CD4-positive, alpha-beta T cell treated with Interleukin-17A for 1 hour (primary cell): ENCODE data around the gene TRABD2A.

Source experiments
- DNase-seq: peaks from one replicate; pipeline ENCODE4 v3.0.0-alpha.2; 2020

TRABD2A gene

DNA sequence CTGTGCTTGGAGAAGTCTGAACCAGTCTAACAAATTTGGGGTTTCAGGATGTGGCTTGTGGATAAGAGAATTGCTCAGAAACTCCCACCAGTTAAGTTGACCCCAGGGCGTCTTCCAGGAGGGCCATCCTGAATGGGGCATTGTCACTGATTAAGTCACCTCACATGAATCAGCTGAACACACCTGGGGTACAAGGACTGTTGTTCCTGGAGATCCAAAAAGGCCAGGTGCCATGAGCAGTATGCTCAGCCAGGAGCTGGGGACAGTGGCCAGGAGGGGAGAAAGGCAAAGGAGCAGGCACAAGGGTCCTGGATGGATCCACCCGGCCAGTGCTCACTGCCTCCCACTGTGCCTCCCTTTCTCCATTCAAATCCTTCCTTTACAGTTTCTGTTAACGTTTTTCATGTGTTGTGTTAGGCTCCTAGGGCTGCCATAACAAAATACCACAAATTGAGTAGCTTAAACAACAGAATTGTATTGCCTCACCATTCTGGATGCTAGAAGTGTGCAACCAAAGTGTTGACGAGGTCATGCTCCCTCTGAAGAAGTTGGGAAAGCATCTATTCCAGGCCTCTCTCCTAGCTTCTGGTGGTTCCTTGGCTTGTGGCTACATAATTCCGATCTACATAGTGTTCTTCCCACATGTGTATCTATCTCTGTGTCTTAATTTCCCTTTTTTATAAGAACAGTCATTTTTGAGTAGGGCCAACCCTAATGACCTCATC, 33.4 kb downstream of the TRABD2A start:
- DNase-seq, result no peak

DNA sequence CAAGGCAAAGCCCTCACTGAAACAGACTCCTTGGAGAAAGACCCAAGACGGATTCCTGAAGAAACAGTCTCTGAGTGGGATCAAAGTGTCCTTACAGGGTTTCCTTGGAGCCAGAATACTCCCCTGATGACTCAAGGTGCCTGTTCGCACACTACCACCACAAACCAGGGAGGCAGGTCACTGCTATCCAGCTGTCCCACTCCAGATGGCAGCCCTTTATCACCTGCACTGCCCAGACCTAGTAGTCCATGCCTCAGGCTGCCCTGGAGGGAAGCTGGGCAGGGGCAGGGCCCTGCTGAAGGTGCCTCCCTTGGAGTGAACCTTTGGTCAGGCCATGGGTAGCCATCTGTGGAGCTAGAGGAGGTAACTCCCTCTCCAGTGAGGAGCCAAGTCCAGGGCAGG, 34.1 kb downstream of the TRABD2A start:
- no peak for DNase-seq

DNA sequence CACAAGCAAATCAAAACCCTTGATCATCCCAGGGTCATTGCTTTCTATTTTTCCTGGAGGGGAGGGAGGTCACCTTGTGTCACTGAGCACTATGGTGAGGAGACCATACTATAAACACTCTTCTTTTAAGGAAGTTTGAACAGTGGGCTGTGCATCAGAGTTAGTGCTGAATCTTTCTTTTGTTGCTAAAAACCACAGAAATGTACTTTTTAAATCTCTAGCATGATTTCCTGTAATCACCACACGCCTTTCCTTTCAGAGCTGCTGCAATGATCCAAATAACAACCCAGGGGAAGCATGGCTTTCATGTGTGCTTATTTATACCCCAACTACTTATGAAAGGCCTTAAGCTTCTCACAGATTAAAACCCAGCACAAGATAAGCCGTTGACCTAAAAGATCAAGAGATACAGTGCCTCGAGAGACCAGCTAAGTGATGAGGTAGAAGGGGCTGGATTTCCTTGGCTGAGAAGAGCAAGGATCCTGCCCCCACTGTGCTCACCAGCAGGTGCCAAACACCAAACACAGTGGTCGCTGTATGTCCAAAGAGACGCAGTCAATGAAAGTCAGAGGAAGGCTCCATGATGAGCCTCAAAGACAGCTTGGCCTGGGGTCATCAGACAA, 34.7 kb downstream of the TRABD2A start:
- DNase-seq, result peak; percentile 83

GRCh38 chr2:84844141-84844540, 36.7 kb downstream of the TRABD2A start:
- no peak for DNase-seq

DNA sequence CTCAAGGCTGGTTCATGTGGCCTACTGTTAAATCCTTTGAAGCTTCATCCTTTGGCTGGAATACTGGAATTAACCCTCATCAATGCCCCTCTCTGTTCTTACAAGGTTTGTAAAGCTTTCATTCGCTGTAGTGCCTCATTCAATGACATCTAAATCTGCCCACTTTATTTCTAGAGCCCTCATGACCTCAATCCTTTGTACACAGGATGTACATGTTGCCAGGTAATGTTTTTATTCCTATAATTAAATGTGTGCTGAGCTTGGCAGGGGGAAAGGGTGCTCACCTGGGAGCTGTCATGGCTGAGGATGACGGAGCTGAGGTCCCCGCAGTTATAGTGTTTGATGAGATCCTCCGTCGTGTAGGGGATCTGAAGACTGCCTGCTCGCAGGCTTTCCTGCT, 39.3 kb downstream of the TRABD2A start:
- DNase-seq, result no peak

- DNase-seq, result peak; percentile 30
Measured at GRCh38 chr2:84840306-84840705, 40.6 kb downstream of the TRABD2A start.

GRCh38 chr2:84839851-84840250, 41.0 kb downstream of the TRABD2A start:
- no peak for DNase-seq

- DNase-seq, result no peak
Measured at GRCh38 chr2:84838434-84839145, 42.3 kb downstream of the TRABD2A start.

GRCh38 chr2:84836215-84836614, 44.7 kb downstream of the TRABD2A start:
- no peak for DNase-seq

- DNase-seq, result no peak
Measured at GRCh38 chr2:84833481-84834150, 47.3 kb downstream of the TRABD2A start.

GRCh38 chr2:84832772-84833461, 48.0 kb downstream of the TRABD2A start:
- peak; percentile 48 for DNase-seq

- DNase-seq, result no peak
Measured at GRCh38 chr2:84830758-84831500, 50.0 kb downstream of the TRABD2A start.

DNA sequence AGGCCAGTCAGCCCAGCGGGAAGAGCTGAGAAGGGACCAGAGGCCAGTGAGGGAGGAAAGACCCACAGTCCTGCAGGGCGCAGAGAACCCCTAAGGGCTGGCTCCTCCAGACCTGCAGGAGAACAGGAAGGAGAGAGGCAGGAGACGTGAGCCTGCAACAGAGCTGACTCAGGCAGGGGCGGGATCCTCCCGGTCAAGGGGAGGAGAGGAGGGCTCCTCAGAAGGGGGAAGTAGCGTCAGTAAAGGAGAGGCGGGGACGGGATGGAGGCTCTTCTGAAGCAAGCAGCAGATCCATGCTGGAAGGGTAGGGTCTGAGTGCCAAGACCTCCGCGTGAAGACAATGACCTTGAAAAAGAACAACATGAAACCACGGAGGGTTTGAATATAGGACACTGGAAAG, 50.8 kb downstream of the TRABD2A start:
- no peak for DNase-seq

DNA sequence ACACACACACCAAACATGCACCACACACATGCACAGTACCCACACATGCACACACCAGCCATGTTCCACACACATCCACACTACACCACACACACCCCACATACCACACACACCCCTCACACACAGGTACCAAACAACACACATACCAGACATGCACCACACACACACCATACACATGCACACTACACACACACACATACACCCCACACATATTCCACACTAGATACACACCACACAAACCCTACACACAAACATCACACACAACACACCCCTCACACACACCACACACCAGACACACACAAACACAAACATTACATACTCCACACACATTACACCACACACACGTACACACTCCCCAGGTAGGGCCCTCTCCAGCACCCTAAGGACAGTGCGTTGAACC, 51.2 kb downstream of the TRABD2A start:
- DNase-seq, result no peak

GRCh38 chr2:84827978-84828575, 52.8 kb downstream of the TRABD2A start:
- DNase-seq, result no peak

- no peak for DNase-seq
Measured at GRCh38 chr2:84823788-84824187, 57.1 kb downstream of the TRABD2A start.

DNA sequence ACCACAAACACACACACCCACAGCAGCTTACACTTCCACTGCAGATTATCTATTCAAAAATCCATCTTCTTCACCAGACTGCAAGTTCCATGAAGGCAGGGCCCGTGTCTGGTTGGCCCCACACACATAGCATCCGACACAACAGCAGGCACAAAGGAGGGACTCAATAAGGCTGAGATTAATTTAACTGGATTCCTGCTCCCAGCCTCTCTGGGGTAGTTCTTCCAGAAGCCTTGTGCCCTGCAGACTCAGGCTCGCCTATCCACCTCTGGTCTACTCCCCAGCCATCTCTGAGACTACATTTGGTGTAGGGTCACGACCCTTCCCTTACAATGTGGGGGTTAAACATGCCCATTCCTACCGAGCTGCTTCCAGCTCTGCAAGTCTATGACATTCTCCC, 57.7 kb downstream of the TRABD2A start:
- DNase-seq, result no peak

DNA sequence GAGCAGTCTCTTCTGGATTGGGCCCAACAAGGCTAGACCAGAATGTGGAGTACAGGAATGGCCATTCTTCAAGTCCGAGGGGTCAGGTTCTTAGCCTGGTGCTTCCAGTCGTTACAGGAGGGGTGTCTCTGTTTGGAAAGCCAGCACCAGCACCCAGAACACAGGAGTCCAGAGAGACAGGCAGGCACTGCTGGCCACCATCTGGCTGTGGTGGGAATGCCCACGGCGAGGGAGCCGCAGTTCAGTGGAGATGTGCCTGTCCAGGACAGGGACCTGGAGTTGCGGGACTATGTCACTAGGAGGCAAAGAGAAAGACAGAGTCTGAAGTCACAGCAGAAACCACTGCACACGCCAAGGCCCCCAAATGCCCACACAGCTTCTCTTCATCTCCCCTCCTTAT, 59.1 kb downstream of the TRABD2A start:
- no peak for DNase-seq

DNA sequence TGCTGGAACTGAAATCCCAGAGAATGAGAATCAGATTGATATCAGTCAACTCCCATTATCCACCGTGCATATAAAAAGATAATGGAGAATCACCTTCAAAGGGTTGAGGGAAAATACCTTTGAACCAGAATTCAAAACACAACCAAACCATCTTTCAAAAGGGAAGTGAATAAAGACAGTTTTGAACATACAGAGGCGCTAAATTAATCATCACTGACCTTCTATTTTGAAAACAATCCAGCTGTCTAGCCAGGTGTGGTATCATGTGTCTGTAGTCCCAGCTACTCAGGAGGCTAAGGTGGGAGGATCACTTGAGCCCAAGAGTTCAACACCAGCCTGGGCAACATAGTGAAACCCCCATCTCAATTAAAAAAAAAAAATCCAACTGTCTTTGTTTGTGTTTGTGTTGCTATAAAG, 63.6 kb downstream of the TRABD2A start:
- DNase-seq, result no peak

DNA sequence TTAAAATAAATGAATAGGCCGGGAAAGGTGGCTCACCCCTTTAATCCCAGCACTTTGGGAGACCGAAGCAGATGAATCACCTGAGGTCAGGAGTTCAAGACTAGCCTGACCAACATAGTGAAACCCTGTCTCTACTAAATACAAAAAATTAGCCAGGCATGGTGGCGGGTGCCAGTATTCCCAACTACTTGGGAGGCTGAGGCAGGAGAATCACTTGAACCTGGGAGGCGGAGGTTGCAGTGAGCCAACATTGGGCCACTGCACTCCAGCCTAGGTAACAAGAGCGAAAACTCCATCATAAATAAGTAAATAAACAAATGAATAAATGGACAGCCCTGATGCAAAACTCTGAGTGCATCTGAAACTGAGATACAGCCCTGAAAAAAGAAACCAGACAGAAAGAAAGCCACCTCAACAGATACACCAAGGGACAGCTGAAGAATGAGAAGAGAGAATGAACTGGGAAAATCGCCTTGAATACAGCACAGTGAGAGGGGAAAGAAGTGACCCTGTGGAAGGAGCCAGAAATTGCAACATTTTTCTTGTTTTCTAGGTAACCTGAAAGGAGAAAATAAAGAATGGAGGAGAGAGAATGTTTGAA, 64.4 kb downstream of the TRABD2A start:
- DNase-seq, result no peak

DNA sequence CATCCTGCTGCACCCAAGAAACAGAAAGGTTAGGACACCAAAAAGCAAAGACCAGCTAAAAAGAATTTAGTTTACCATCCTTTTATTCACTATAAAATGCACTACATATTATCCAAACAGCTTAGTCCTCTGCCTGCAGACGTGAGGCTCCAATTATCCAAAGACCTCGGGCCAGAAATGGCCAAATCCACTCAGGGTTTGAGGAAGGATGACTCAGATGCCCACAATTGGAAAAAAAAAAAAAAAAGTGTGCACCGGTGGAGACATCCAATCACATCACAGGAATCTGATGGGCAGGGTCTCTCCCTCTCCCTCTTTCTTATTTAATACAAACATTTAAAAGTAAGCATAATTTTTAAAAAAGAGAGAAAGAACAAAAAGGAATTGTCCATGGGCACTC, 65.7 kb downstream of the TRABD2A start:
- DNase-seq, result no peak
